Measurements from ENCODE around the gene MOV10L1.

- no peak for TF ChIP-seq CTCF (IDR thresholded peaks at IDR 0.05)
- TF ChIP-seq EP300 (IDR thresholded peaks at IDR 0.05) = no peak
Measured at GRCh38 chr22:50121202-50121740, 31.5 kb downstream of the MOV10L1 start.
